ENCODE measurements around the gene DNAJC1. TPM values are rescaled to one million over a fixed set of nuclear protein-coding genes. Genes with fewer than 3 reads are reported as not detected.

Gene DNAJC1
- total and polyA plus RNA-seq, 2 donors (not counting 3 experiments of a cell fraction or from before 2014, with no cell fraction given), result 11.2 to 19.7 TPM

DNA sequence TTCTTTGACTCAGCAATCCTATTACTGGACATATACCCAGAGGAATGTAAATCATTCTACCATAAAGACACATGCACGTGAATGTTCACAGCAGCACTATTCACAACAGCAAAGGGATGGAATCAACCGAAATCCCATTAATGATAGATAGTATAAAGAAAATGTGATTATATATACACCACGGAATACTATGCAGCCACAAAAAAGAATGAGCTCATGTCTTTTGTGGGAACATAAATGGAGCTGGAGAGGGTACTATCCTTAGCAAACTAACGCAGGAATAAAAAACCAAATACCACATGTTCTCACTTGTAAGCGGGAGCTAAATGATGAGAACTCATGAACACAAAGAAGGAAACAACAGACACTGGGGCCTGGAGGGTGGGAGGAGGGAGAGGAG, 201.9 kb downstream of the DNAJC1 start:
- Histone ChIP-seq H3K27me3 (ENCODE audit: control insufficient read depth in 2 of 2, insufficient read depth in 2 of 2, low read length in 2 of 2) (no peaks in the 10 kb centered on the region), H3K9ac (replicated peaks; ENCODE audit: extremely low read depth, insufficient read depth, low read length) (no peak overlapping the region), H3K27ac (ENCODE audit: insufficient read depth, low read depth, low read length) (no peak overlapping the region), H3K9me1 (replicated peaks; ENCODE audit: control insufficient read depth, extremely low read depth, insufficient read depth, low read length) (no peaks in the 10 kb centered on the region), H3K9me3 (replicated peaks; ENCODE audit: control insufficient read depth, insufficient read depth, low read length) (no peaks in the 10 kb centered on the region), H3K4me1 (ENCODE audit: control insufficient read depth, extremely low read depth, insufficient read depth, low read length) (no peaks in the 10 kb centered on the region), H3K36me3 (ENCODE audit: control insufficient read depth in 2 of 2, extremely low read depth in 1 of 2, insufficient read depth in 2 of 2, low read length in 2 of 2) (no peaks in the 10 kb centered on the region), H2AFZ (ENCODE audit: low read depth, low read length) (no peak overlapping the region), H3K79me2 (ENCODE audit: control insufficient read depth, insufficient read depth, low read length) (no peaks in the 10 kb centered on the region), H3K4me3 (replicated peaks in 1 of 3; ENCODE audit: insufficient read depth in 1 of 3, low read depth in 1 of 3, low read length in 3 of 3) (no peak overlapping the region), H4K20me1 (replicated peaks; ENCODE audit: control insufficient read depth, extremely low read depth, insufficient read depth, low read length) (no peaks in the 10 kb centered on the region), H3K4me2 (ENCODE audit: insufficient read depth, low read length) (no peak overlapping the region)
- FAIRE-seq (no peak), DNase-seq (ENCODE audit: low read depth, low spot score) (no peak)
- intact Hi-C loops (cut with micrococcal nuclease) (no loop called here), dilution Hi-C loops (cut with MboI; ENCODE audit: extremely low pct_ligation_motif_present, low sequenced_read_pairs) (no loop called here)
- no TSS peak for BruUV-seq (replicated peaks)
- ChIA-PET POLR2A (no interaction called here), CTCF (no interaction called here)
- TF ChIP-seq JUN (IDR thresholded peaks at IDR 0.05; ENCODE audit: borderline replicate concordance, insufficient read depth, insufficient read length, low read depth) (no peak), POLR2AphosphoS5 (IDR thresholded peaks at IDR 0.05; ENCODE audit: insufficient read depth, low read depth, low read length) (no peak), EZH2 (IDR thresholded peaks at IDR 0.05; ENCODE audit: borderline replicate concordance, low read depth, low read length, severe bottlenecking) (no peak), POLR2A (IDR thresholded peaks at IDR 0.05; ENCODE audit: low read depth, low read length) (no peak), MYC (IDR thresholded peaks at IDR 0.05; ENCODE audit: low read depth, low read length) (no peak), GATA2 (IDR thresholded peaks at IDR 0.05; ENCODE audit: insufficient read depth, insufficient read length, low read depth, low read length) (no peak), FOS (IDR thresholded peaks at IDR 0.05; ENCODE audit: borderline replicate concordance, insufficient read depth, low read length) (no peak)
- TF ChIP-seq, protein P1, sequence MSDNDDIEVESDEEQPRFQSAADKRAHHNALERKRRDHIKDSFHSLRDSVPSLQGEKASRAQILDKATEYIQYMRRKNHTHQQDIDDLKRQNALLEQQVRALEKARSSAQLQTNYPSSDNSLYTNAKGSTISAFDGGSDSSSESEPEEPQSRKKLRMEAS (IDR thresholded peaks at IDR 0.05; ENCODE audit: insufficient read depth, insufficient read length), result no peak
- TF ChIP-seq, protein P2, sequence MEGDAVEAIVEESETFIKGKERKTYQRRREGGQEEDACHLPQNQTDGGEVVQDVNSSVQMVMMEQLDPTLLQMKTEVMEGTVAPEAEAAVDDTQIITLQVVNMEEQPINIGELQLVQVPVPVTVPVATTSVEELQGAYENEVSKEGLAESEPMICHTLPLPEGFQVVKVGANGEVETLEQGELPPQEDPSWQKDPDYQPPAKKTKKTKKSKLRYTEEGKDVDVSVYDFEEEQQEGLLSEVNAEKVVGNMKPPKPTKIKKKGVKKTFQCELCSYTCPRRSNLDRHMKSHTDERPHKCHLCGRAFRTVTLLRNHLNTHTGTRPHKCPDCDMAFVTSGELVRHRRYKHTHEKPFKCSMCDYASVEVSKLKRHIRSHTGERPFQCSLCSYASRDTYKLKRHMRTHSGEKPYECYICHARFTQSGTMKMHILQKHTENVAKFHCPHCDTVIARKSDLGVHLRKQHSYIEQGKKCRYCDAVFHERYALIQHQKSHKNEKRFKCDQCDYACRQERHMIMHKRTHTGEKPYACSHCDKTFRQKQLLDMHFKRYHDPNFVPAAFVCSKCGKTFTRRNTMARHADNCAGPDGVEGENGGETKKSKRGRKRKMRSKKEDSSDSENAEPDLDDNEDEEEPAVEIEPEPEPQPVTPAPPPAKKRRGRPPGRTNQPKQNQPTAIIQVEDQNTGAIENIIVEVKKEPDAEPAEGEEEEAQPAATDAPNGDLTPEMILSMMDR (IDR thresholded peaks at IDR 0.05; ENCODE audit: extremely low read depth in 1 of 2, insufficient read depth in 1 of 2, low read depth in 1 of 2, low read length in 2 of 2), result no peak

All from endothelial cell of umbilical vein (primary cell).